Neutrophil (primary cell): ENCODE data around the gene PSMA6.

Experiments used
- H3K27ac ChIP-seq: fragments of 200-600 bp; sonication (generic); 2 replicates; pipeline ENCODE4 v1.5.1; 2016; ENCODE audit warnings: mild to moderate bottlenecking, moderate library complexity
- H3K27me3 ChIP-seq: fragments of 200-600 bp; sonication (generic); 2 replicates; pipeline ENCODE4 v1.6.0; 2016; ENCODE audit warnings: mild to moderate bottlenecking
- H3K36me3 ChIP-seq: fragments of 200-600 bp; sonication (generic); 2 replicates; pipeline ENCODE4 v1.5.1; 2017
- H3K4me1 ChIP-seq, 2 experiments: fragments of 200-600 bp in 1 of 2; sonication (generic) in 1 of 2; 1 replicate in 1 of 2; 2 replicates in 1 of 2; pipeline versions ENCODE4 v1.5.1 to v1.6.1; 2013 to 2016; ENCODE audit warnings: low read depth in 1 of 2, low read length in 1 of 2, mild to moderate bottlenecking in 1 of 2, moderate library complexity in 1 of 2; ENCODE audit not compliant: control insufficient read depth in 1 of 2, insufficient read depth in 1 of 2
- H3K4me3 ChIP-seq, 2 experiments: fragments of 200-600 bp in 1 of 2; sonication (generic) in 1 of 2; 1 replicate in 1 of 2; 2 replicates in 1 of 2; pipeline ENCODE4 v1.5.1; 2013 to 2016; ENCODE audit warnings: low read depth in 1 of 2, low read length in 1 of 2, mild to moderate bottlenecking in 1 of 2, moderate library complexity in 1 of 2
- H3K9me3 ChIP-seq: fragments of 200-600 bp; sonication (generic); 2 replicates; pipeline ENCODE4 v1.5.1; 2016
- CTCF ChIP-seq: fragments of 200-600 bp; sonication (generic); IDR thresholded peaks from 2 replicates; pipeline ENCODE4 v1.5.1; 2016; ENCODE audit warnings: antibody characterized with exemption

Gene PSMA6

GRCh38 chr14:35292051-35292769 lies at the start of gene PSMA6:
Gene PSMA6 (plus strand): TSS chr14:35292382. CDS start chr14:35292477, 95 bp downstream.
- no peaks in the 10 kb centered on the region for H3K36me3 ChIP-seq
- no peaks in the 10 kb centered on the region for H3K9me3 ChIP-seq
- H3K27ac ChIP-seq = peak within 1 kb of the TSS; percentile 92
- no peaks in the 10 kb centered on the region for H3K27me3 ChIP-seq
- TF ChIP-seq CTCF = peak; percentile 13
- H3K4me1 ChIP-seq = peaks cover 59 to 61% of the 10 kb centered on the region in 2 experiments
- H3K4me3 ChIP-seq = peak within 1 kb of the TSS; percentile 81 to 86

- Histone ChIP-seq H3K36me3 (no peaks in the 10 kb centered on the region), H3K27me3 (no peaks in the 10 kb centered on the region), H3K27ac (no peak overlapping the region), H3K9me3 (no peaks in the 10 kb centered on the region), H3K4me1 (peaks cover 19 to 23% of the 10 kb centered on the region in 2 experiments), H3K4me3 (no peak overlapping the region)
- no peak for TF ChIP-seq CTCF
Measured at GRCh38 chr14:35242599-35243311, 49.4 kb upstream of the PSMA6 start.

- Histone ChIP-seq H3K27ac (no peak overlapping the region), H3K4me1 (peaks cover 19 to 23% of the 10 kb centered on the region in 2 experiments), H3K9me3 (no peaks in the 10 kb centered on the region), H3K27me3 (no peaks in the 10 kb centered on the region), H3K36me3 (no peaks in the 10 kb centered on the region), H3K4me3 (no peak overlapping the region)
- TF ChIP-seq CTCF = no peak
Measured at GRCh38 chr14:35243956-35244355, 48.2 kb upstream of the PSMA6 start.

GRCh38 chr14:35244542-35244941 lies 47.6 kb upstream of the PSMA6 start:
- Histone ChIP-seq H3K36me3 (no peaks in the 10 kb centered on the region), H3K9me3 (no peaks in the 10 kb centered on the region), H3K27me3 (no peaks in the 10 kb centered on the region), H3K4me1 (peaks cover 19 to 23% of the 10 kb centered on the region in 2 experiments), H3K27ac (no peak overlapping the region), H3K4me3 (no peak overlapping the region)
- TF ChIP-seq CTCF = no peak

- no peak overlapping the region for H3K27ac ChIP-seq
- H3K4me1 ChIP-seq = peaks cover 19 to 23% of the 10 kb centered on the region in 2 experiments
- H3K27me3 ChIP-seq = no peaks in the 10 kb centered on the region
- no peaks in the 10 kb centered on the region for H3K36me3 ChIP-seq
- no peak overlapping the region for H3K4me3 ChIP-seq
- TF ChIP-seq CTCF = no peak
- H3K9me3 ChIP-seq = no peaks in the 10 kb centered on the region
Measured at GRCh38 chr14:35245051-35245450, 47.1 kb upstream of the PSMA6 start.
